HL-60/S4 (cell line): ENCODE results near the gene MYL6.
"Not testable (repeated sequence)": the region's sequence is repeated elsewhere in the genome, so short reads cannot be mapped to it uniquely, and the experiment has no call there.

Experiments used
- in situ Hi-C: fragments of 300-500 bp; cut with MboI; formaldehyde crosslinking; loops from 2 replicates; pipeline ENCODE4 v1.14.3; 2022; ENCODE audit warnings: low sequenced_read_pairs

Gene MYL6

DNA sequence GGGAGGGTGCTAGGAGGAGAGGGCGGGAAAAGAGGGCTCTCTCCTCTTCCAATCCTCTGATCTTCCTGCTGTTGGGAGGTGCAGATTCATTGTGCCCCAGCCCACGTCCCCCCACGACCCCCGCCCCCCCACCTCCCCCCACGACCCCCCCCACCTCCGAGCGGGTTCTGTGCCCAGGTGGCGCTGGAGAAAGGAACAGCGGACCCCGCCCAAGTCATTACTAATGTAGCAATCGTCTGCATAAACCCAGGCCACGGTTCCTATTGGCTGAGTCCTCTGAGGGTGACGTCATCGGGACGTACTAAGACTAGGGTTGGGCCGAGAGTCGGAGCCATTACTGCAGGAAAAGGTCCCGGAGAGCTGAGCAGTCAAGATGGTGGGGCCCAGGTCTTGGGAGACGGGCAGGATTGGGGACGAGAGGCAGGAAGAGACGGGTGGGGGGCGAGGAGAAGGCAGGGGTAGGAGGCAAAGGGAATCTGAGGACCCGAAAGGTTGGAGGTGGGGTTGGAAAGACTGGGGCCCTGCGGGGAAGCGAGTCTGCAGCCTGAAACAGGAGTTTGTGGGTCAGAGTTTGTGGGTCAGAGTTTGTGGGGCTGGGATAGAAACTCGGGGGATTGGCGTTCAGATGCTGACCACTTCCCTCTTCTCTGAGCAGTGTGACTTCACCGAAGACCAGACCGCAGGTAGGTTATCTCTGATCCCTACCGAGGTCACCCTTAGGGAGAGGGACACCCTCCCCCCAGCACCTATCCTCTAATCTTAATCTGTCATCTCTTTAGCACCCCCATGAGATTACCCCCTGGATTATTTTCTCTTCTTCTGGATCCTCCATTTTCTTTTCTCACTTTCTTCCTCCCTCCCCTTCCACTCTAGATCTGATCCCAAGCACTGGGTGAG is at the start of gene MYL6:
Gene MYL6, plus strand, starts transcription at position 331 of the 897 bp plus-strand sequence. Its CDS starts 43 bp downstream, at position 374.
- in situ Hi-C loops: no loop called here

DNA sequence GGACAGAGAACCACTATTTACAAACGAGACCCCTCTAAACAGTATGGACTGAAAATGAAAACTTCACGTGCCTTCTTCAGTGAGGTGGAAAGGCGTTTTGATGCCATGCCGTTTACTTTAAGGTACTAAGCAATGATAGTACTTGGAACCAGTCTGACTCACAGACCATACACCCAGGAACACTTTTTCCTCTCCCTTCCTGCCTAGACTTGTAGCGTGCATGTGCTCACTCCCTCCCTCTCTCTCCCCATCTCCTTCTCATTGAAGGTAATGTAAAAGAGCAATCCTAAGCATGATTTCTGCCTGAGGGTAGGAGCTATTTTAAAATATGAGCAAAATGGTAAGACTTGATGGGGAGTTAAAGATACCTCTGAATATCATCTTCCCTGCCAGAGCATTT is 47.6 kb upstream of the MYL6 start:
- in situ Hi-C loops: no loop called here

DNA sequence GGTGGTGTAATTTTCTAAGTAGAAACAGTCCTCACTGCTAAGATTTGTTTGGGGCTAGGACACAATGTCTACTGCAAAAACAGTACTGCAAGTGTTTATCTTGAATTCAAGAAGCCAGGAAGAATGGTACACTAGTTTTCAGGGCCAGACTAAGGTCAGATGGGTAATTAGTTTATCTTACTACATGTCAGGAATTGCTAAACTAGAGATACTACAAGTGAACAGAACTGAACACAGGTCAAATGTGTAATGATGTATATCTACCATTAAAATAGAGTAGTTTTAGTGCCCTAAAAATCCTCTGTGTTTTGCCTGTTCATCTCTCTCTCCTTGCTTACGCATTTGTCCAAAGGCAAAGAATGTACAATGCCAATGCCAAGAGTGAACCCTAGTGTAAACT is 44.1 kb upstream of the MYL6 start:
- in situ Hi-C loops: no loop called here

DNA sequence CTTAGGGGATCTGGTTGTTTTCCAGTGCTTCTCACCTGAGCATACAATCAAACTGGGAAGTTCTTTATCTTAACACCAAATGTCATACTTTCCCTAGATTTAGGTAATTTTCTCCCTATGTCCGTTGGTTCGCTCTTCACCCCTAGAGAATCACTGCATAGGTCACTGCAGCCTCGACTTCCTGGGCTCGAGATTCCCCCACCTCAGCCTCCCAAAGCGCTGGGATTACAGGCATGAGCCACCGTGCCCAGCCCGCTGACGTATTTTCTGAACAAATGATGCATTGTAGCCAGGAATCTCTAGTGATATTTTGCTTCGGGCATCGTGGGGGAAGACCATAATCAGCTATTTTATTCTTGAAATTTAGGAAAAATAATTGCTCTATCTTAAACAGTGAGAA is 42.8 kb upstream of the MYL6 start:
- in situ Hi-C loops: no loop called here

DNA sequence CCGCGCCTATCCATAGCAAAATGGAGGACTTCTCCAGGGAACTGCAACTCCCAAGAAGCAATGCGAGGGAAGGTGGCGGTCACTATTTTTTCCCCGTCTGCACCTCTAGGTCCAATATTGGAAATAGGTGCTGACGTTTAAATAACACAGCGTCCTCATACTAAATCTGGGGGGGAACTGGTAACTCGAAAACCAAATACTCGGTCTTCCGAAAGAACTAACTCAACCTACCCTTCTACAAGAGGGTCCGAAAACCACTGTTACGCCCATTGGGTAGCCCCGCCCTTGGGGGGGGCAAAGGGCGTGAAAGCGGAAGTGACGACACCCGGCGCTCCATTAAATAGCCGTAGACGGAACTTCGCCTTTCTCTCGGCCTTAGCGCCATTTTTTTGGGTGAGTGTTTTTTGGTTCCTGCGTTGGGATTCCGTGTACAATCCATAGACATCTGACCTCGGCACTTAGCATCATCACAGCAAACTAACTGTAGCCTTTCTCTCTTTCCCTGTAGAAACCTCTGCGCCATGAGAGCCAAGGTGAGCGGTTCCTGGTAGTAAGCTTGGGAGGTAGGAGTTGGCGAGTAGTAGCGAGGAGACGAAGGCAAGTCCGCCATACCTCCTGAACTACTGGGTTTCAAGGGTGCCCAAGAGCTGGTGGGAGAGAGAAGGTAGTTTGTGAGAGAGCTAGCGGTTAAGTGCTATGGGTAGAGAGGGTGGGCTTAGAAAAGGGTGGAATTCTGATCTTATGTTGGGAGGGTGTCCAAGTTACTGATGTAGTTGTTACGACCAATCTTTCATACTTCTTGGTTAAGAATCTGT is 41.7 kb upstream of the MYL6 start, which contains the start of gene RPL41:
Gene RPL41, plus strand, starts transcription at position 367 of the 815 bp plus-strand sequence.
- in situ Hi-C loops: no loop called here

DNA sequence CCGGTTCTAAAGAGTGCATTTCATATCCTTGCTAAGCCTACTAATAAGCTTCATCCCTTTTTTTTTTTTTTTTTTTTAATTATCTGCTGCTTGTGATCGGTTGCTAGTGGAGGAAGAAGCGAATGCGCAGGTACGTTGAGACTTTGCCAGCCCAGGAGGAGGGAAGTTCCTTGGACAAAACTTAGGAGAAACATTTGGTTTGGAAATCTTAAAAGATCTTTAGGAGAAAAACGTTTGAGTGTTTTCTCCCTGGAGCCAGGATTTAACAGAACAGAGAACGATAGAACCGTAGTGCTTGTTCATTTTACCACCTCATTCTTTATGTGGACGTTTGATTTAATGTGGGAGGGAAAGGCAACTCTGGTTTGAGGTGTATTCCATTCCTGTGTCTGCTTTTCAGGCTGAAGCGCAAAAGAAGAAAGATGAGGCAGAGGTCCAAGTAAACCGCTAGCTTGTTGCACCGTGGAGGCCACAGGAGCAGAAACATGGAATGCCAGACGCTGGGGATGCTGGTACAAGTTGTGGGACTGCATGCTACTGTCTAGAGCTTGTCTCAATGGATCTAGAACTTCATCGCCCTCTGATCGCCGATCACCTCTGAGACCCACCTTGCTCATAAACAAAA is 41.0 kb upstream of the MYL6 start:
- in situ Hi-C loops: not testable (repeated sequence)

DNA sequence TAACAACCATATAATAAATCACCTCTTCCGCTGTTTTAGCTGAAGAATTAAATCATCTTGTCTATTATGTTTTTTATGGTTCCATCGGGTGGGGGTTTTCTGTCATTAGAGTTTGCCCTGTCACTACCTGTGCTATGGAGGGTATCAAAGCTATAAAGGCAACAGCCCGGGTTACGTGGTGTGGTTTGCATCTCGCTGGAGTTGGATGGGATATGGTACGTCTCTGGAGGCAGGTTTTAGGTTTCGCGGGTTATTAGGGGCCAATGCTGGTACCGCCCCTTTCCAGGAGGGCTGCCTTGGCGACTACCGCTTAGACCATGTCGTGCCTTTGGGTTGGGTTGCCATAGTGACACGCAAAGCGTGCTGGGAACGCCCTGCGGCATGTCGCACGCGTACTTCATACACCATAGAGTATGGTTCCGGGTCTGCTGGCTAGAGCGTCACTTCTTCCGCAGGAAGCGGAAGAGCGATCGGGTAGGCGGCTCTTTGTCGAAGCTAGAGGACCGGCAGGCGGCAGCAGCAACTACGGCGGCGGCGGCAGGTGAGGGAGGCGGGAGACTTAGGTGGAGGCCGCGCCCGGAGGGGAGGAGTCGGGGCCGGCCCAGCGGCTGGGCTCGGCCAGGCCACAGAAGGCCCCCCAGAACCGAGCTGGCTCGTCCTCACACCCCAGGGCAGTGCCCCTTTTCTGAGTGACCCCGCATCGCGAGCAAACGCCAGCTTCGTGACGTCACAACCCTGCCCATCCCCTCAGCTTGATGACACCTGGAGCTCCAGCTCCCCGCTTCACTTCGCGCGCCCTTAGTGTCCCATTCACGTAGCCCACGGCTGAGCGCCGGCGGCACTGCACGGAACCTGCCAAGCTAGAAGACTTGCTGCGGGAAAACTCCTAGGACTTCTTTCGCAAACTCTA is 40.1 kb upstream of the MYL6 start, which contains the start of gene ZC3H10:
Gene ZC3H10, plus strand, starts transcription at position 489 of the 910 bp plus-strand sequence. CDS start 2,297 bp downstream, outside the sequence.
- in situ Hi-C loops: no loop called here

DNA sequence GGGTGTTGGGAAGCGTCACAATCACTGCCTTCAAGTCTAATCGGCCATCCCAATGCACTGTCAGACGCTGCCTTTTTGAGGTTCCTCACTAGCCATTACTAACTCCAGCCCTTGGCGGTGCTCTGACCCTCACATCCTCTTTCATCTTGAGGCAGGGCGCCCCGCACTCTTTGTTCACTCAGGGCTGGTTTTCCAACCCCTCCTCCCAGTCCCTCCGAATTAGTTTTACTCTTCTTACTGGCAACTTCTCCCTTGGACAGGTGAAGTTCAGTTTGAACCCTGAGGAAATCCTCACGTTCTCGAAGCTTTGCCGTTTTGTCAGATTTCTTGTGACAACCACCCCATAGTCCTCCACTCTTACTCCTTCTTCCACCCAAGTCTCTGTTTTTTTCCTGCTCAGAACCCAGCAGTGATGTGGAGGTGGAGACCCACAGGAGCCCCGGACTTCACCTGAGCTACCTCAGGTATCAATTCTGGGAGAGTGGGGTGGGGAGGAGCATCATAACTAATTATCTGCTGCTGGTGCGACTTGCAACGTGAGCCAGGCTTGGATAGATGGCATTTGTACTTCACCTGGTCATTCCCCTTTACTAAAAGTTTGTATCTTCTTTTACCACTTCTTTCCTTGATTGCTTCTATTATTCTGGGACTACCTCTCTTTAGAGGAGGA is 39.3 kb upstream of the MYL6 start:
- in situ Hi-C loops: no loop called here

DNA sequence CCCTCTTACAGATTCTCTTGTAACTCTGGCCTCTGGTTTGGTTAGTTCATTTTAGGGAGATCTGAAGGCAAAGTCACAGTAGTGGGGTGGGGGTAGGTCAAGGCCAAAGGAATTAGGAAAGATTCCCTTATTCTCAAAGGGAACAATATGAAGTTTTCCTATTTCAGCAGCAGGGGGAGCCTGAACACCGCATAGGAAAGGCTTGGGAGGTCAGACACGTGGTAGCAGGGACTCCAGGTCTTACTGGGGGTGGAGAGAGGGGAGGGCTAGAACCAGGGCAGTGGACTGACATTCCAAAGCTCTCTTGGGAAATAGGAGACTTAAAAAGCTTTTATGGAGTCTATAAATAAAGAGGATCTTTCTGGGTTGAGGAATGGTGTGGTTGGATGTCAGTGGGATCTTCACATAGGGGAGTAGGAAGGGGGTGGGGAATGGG is 38.8 kb upstream of the MYL6 start:
- in situ Hi-C loops: no loop called here

DNA sequence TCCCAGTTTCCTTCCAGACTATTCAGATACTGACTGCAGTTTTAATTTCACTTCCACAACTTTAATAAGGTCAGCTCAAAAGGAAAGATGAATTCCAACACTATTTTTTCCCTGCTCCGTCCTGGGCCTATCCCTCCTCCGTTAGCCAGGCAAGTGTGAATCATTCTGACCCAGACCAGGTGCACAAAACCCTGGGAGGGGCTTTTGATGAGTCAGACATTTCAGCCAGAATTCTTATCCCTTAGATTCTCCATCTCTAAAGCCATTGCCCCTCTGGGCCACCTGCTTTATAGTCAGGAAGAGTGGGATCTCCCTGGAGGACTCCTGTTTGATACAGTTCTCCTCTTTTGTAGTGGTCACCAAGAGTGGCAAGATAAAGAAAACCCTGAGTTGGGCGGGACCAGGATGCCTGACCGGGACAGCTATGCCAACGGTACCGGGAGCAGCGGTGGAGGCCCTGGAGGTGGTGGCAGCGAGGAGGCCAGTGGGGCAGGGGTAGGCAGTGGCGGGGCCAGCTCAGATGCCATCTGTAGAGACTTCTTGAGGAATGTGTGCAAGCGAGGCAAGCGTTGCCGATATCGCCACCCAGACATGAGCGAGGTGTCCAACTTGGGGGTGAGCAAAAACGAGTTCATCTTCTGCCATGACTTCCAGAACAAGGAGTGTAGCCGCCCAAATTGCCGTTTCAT is 37.9 kb upstream of the MYL6 start:
- in situ Hi-C loops: loop anchor here (10.0 kb wide), 1 partner anchor 344 kb away; the partner anchor contains the start of gene SPRYD4

DNA sequence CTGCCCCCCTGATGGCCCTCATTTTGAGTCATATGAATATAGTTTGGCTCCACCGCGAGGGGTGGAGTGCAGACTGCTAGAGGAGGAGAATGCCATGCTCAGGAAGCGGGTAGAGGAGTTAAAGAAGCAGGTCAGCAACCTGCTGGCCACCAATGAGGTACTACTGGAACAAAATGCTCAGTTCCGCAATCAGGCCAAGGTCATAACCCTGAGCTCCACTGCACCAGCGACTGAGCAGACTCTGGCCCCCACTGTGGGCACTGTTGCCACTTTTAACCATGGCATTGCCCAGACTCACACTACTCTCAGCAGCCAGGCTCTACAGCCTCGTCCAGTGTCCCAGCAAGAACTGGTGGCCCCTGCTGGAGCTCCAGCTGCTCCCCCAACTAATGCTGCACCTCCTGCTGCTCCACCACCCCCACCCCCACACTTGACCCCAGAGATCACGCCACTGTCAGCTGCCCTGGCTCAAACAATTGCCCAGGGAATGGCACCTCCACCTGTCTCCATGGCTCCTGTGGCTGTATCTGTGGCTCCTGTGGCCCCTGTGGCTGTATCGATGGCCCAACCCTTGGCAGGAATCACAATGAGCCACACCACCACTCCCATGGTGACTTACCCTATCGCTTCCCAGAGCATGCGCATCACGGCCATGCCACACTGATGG is 36.8 kb upstream of the MYL6 start:
- in situ Hi-C loops: loop anchor here (10.0 kb wide), 1 partner anchor 343 kb away; the partner anchor contains the start of gene SPRYD4

DNA sequence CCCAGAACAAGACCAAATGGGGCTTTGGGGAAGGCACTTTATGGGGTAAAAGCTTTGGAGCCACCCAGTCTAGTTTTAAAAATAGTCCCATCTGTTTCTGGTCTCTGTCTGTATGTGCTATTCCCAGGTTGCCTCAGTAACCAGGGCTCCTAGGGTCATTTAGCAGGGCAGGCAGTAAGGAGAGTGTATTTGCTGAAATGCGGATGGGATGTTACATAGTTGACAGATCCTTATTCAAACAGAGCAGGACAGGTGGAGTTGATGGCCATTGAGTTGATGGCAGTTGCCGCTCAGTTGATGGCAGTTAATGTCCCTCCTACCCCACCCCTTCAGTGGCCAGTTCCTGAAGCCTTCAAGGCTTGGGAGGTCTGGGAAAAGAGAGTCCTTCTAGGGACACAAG is 35.5 kb upstream of the MYL6 start:
- in situ Hi-C loops: loop anchor here (10.0 kb wide), 1 partner anchor 342 kb away; the partner anchor contains the start of gene SPRYD4

DNA sequence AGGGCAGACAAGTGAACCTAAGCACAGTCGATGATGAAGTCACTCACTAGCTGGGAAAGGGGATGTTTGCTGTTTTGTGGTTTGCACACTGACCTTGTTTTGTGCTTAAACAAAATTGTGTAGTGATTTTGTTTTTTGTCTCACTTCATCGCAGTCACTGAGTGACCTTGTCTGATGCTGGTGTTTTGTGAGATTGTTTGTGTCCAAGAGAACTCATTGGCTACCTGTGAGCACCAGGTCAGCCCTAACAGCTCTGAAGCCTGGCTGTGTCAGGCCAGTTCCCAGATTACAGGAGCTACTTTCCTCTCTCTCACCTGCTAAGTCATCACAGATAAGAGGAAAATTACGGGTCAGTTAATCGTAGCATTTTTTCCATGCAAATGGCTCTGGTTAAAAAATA is 34.0 kb upstream of the MYL6 start:
- in situ Hi-C loops: loop anchor here (10.0 kb wide), 1 partner anchor 341 kb away; the partner anchor contains the start of gene SPRYD4

DNA sequence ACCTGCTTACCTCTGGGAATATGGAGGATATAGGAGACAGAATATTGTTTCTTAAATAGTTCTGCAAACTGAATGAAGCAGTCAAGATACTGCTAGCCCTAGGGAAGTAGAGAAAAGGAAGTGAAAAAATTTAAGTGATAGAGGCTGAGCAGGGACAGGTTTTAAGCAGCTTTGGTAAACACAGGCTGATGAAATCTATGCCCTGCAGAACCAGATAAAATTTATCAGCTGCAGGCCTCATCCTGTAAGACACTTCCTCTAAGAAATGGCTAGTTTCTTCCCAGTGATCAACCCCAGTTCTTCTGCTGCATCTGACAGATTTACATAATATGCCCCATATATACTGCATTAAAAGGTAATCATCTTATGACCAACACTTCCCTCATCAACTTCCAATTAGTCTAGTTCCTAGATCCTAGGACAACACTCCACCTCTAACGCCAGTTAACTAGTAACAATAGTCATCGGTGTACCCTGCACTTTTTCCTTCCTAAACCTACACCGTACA is 31.4 kb upstream of the MYL6 start:
- in situ Hi-C loops: loop anchor here (10.0 kb wide), 1 partner anchor 338 kb away; the partner anchor contains the start of gene SPRYD4

DNA sequence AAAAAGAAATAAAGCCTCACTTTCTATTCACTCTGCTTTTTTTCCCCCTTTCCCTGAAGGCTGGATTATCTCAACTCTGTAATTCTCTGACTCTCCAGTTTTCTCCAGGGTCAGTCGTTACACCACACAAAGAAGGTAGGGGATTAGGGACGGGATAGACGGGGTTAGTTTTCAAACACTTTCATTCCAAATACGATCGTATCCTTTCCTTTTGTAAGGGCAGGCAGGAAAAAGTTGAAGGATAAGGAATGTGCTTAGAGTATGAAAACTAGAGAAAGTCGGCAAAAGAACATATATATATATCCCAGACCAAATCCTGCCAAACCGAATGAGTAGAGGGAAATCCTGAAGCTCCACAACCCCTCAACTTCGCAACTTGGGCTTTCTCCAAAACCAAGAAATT is 30.7 kb upstream of the MYL6 start:
- in situ Hi-C loops: loop anchor here (10.0 kb wide), 1 partner anchor 337 kb away; the partner anchor contains the start of gene SPRYD4

DNA sequence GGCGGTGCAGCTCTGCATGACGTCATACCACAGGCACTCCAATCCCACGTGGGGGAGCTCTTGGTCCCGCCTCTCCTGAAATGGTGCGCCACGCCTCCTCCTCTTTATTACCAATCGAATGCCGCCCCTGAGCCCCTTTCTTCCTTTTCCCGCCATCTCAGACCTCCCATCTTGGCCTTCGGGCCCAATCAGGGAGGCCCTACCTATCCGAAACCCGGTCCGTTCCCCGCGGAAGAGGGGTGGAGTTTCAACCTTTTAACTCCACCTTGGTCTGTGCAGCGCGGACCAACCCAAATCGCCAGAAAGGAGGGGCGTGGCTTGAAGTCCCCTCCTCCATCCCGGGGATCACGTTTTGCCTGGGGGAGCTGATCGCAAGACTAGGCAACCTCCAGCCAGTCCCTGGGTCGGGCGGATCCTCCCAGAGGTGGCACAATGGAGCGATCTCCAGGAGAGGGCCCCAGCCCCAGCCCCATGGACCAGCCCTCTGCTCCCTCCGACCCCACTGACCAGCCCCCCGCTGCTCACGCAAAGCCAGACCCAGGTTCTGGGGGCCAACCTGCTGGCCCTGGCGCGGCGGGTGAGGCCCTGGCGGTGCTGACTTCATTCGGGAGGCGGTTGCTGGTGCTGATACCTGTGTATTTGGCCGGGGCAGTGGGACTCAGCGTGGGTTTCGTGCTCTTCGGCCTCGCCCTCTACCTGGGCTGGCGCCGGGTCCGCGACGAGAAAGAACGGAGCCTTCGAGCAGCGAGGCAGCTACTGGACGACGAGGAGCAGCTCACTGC is 30.1 kb upstream of the MYL6 start, which contains the start of gene ESYT1:
Gene ESYT1, plus strand, starts transcription at position 380 of the 782 bp plus-strand sequence. Its CDS starts 53 bp downstream, at position 433.
- in situ Hi-C loops: loop anchor here (10.0 kb wide), 1 partner anchor 337 kb away; the partner anchor contains the start of gene SPRYD4
